K562 (cell line): ENCODE results near the gene NUTM1. TPM values are rescaled to one million over a fixed set of nuclear protein-coding genes. Genes with fewer than 3 reads are reported as not detected.

Experiments
- ATAC-seq: fragments of 200-7000 bp; cut with Tn5 transposase; 3 replicates; pipeline ENCODE4 v1.9.1; 2020; ENCODE audit warnings: moderate library complexity
- BruUV-seq: library from RNA; stranded (reverse); fragments of 400-500 nt; replicated peaks from 2 replicates; lab custom pipeline; 2021; lab: Mats Ljungman, UMichigan
- CTCF ChIA-PET: fragments of 300-600 bp; formaldehyde crosslinking; extraction: SDS; loops from one replicate; lab custom pipeline; 2021; ENCODE audit warnings: low intra/inter-chr PET ratio; lab: Yijun Ruan, JAX
- POLR2A ChIA-PET: fragments of 300-600, 350-650 bp; sonication (Branson Sonifier 250); formaldehyde crosslinking; extraction: SDS; loops from one replicate; lab custom pipeline; 2021; ENCODE audit warnings: antibody characterized with exemption, inconsistent platforms; lab: Yijun Ruan, JAX
- DNase-seq, 4 experiments: peaks; one replicate each; pipeline versions ENCODE4 v3.0.0 to v3.0.0-alpha.2; 2011 to 2018; ENCODE audit warnings: low spot score in 3 of 4, mixed read lengths in 3 of 4; ENCODE audit errors: extremely low read depth in 1 of 4
- FAIRE-seq: peaks from 2 replicates; lab custom pipeline; 2011; peaks lifted over from hg19 to GRCh38; lab: Jason Lieb, UNC
- H2AFZ ChIP-seq: 2 replicates; pipeline ENCODE4 v1.6.0; 2011; ENCODE audit warnings: low read depth, low read length, control low read depth, inconsistent platforms
- H3K27ac ChIP-seq: fragments of 200-600 bp; 3 replicates; pipeline ENCODE4 v1.8.0; 2011; ENCODE audit warnings: low read depth, mild to moderate bottlenecking, control low read depth, inconsistent platforms, low read length, moderate library complexity, mixed read lengths; ENCODE audit errors: extremely low read depth
- H3K27me3 ChIP-seq, 2 experiments: fragments of 300-600 bp in 1 of 2; 2 replicates in 1 of 2; 3 replicates in 1 of 2; pipeline versions ENCODE4 v1.6.0 to v1.8.0; 2011; ENCODE audit warnings: inconsistent platforms in 2 of 2, low read length in 2 of 2, mild to moderate bottlenecking in 1 of 2, mixed read lengths in 1 of 2, moderate library complexity in 1 of 2; ENCODE audit not compliant: control insufficient read depth in 2 of 2, insufficient read depth in 2 of 2
- H3K36me3 ChIP-seq: fragments of 300-600 bp; 3 replicates; pipeline ENCODE4 v1.8.0; 2011; ENCODE audit warnings: mild to moderate bottlenecking, low read length, inconsistent platforms; ENCODE audit not compliant: control insufficient read depth, insufficient read depth
- H3K4me1 ChIP-seq, 2 experiments: fragments of 200-600 bp in 1 of 2; replicated peaks in 1 of 2; 2 replicates in 1 of 2; 3 replicates in 1 of 2; pipeline versions ENCODE4 v1.5.1 to v1.8.0; 2011; ENCODE audit warnings: inconsistent platforms in 2 of 2, low read length in 2 of 2, mild to moderate bottlenecking in 1 of 2, mixed read lengths in 1 of 2, moderate library complexity in 1 of 2; ENCODE audit not compliant: control insufficient read depth in 2 of 2, insufficient read depth in 2 of 2
- H3K4me2 ChIP-seq: 2 replicates; pipeline ENCODE4 v1.6.1; 2011; ENCODE audit warnings: low read length, control low read depth, inconsistent platforms, mixed read lengths; ENCODE audit not compliant: insufficient read depth
- H3K4me3 ChIP-seq: fragments of 200-600 bp; sonication (generic), shearing (Covaris generic); 2 replicates; pipeline ENCODE4 v1.5.1; 2016; ENCODE audit warnings: control low read depth, inconsistent platforms
- H3K79me2 ChIP-seq: fragments of 200-600 bp; 3 replicates; pipeline ENCODE4 v1.8.0; 2011; ENCODE audit warnings: low read length, inconsistent platforms; ENCODE audit not compliant: control insufficient read depth, insufficient read depth
- H3K9ac ChIP-seq, 2 experiments: 2 replicates each; pipeline versions ENCODE4 v1.6.0 to v1.6.1; 2011; ENCODE audit warnings: low read depth in 2 of 2, low read length in 2 of 2, control low read depth in 1 of 2, inconsistent platforms in 1 of 2, mild to moderate bottlenecking in 1 of 2, mixed read lengths in 1 of 2; ENCODE audit not compliant: insufficient read depth in 1 of 2
- H3K9me1 ChIP-seq: one replicate; pipeline ENCODE4 v1.6.0; 2011; ENCODE audit warnings: inconsistent platforms, mild to moderate bottlenecking, low read length, moderate library complexity; ENCODE audit not compliant: control insufficient read depth, insufficient read depth
- H3K9me3 ChIP-seq: replicated peaks from 2 replicates; pipeline ENCODE4 v1.5.1; 2011; ENCODE audit warnings: low read depth, low read length, inconsistent platforms; ENCODE audit not compliant: control insufficient read depth, insufficient read depth
- H4K20me1 ChIP-seq: replicated peaks from 2 replicates; pipeline ENCODE4 v1.6.1; 2011; ENCODE audit warnings: low read length, inconsistent platforms, mixed read lengths; ENCODE audit not compliant: control insufficient read depth, insufficient read depth
- CBFA2T3 ChIP-seq: fragments of 450-650 bp; IDR thresholded peaks from 2 replicates; pipeline ENCODE4 v1.6.1; 2017
- CHD1 ChIP-seq: fragments of 200-600 bp; sonication (generic); IDR thresholded peaks from one replicate; pipeline ENCODE4 v1.6.1; 2012; ENCODE audit warnings: mild to moderate bottlenecking, moderate library complexity, low read length, inconsistent platforms
- GTF2B ChIP-seq: IDR thresholded peaks from 2 replicates; pipeline ENCODE4 v1.6.1; 2011; ENCODE audit not compliant: insufficient read length; ENCODE audit errors: extremely low read depth
- HES1 ChIP-seq: fragments of 450-650 bp; IDR thresholded peaks from 2 replicates; pipeline ENCODE4 v1.6.1; 2016; ENCODE audit warnings: low read depth, mild to moderate bottlenecking, moderate library complexity
- HMBOX1 ChIP-seq: sonication (generic); IDR thresholded peaks from 2 replicates; pipeline ENCODE4 v1.6.1; 2016
- KDM1A ChIP-seq, 2 experiments: fragments of 450-650 bp; IDR thresholded peaks; 2 replicates each; pipeline ENCODE4 v1.6.1; 2016; ENCODE audit warnings: mild to moderate bottlenecking in 2 of 2
- LARP7 ChIP-seq: fragments of 450-650 bp; IDR thresholded peaks from 2 replicates; pipeline ENCODE4 v1.6.1; 2016
- NCOA1 ChIP-seq: fragments of 450-650 bp; IDR thresholded peaks from 2 replicates; pipeline ENCODE4 v1.6.1; 2016; ENCODE audit warnings: low read depth
- PURB ChIP-seq: sonication (generic); formaldehyde crosslinking; IDR thresholded peaks from 2 replicates; pipeline ENCODE4 v1.9.0; 2021; ENCODE audit warnings: low read depth, mild to moderate bottlenecking, missing genetic modification reagents
- RCOR1 ChIP-seq, 2 experiments: IDR thresholded peaks; 2 replicates each; pipeline ENCODE4 v1.6.1; 2012; ENCODE audit warnings: low read depth in 2 of 2, low read length in 2 of 2, borderline replicate concordance in 1 of 2, improper control_type of control experiment in 1 of 2
- RUNX1 ChIP-seq: sonication (generic); IDR thresholded peaks from 2 replicates; pipeline ENCODE4 v1.6.1; 2016; ENCODE audit warnings: antibody characterized with exemption, low read depth
- TEAD4 ChIP-seq, 2 experiments: sonication (generic) in 1 of 2; formaldehyde crosslinking in 1 of 2; IDR thresholded peaks; 2 replicates each; pipeline versions ENCODE4 v1.6.1 to v1.8.0; 2012 to 2022; ENCODE audit warnings: borderline replicate concordance in 1 of 2, inconsistent platforms in 1 of 2, low read length in 1 of 2, mild to moderate bottlenecking in 1 of 2, missing genetic modification reagents in 1 of 2
- whole genome bisulfite sequencing: fragments of 100-300 bp; shearing (Covaris generic); methylation state at CpG from one replicate; pipeline ENCODE4 v1.1.6; 2016; ENCODE audit warnings: low coverage, mixed read lengths; ENCODE audit not compliant: insufficient coverage; ENCODE audit errors: missing lambda C conversion rate; 5-methylcytosine and 5-hydroxymethylcytosine counted together
- in situ Hi-C: fragments of 300-500 bp; cut with MboI; formaldehyde crosslinking; loops from 4 replicates; pipeline ENCODE4 v1.15.0; 2018; ENCODE audit warnings: inconsistent platforms, mixed read lengths
- intact Hi-C: fragments of 100-400 bp; cut with micrococcal nuclease; formaldehyde crosslinking; loops from 2 replicates; pipeline ENCODE4 v1.14.2; 2022
- polyA plus RNA-seq, 8 experiments: library from polyadenylated mRNA; depleted of rRNA in 4 of 8; stranded (reverse) in 5 of 8; unstranded in 3 of 8; fragments of >200 nt; fragmentation: Nextera tagmentation in 2 of 8; fragmentation: Illumina TruSeq in 1 of 8; extraction: Ambion mirVana in 2 of 8; extraction: Trizol in 1 of 8; gene quantifications; 2 replicates each; pipeline versions ENCODE4 v1.2.1 to v1.2.3, GENCODE V29; 2011 to 2014; ENCODE audit warnings: inconsistent platforms in 1 of 8, missing spikeins in 1 of 8
- total RNA-seq, 7 experiments: library from RNA; depleted of rRNA in 6 of 7; stranded (reverse); fragments of >200 nt in 6 of 7; fragmentation: Illumina TruSeq in 2 of 7; extraction: Trizol in 2 of 7; gene quantifications; 2 replicates each; pipeline versions ENCODE4 v1.2.1 to v1.2.3, GENCODE V29; 2011 to 2021; ENCODE audit warnings: low replicate concordance in 1 of 7

NUTM1 gene
- total and polyA plus RNA-seq, 9 of the 15 experiments (the other 6 are each of a cell fraction or from before 2014, with no cell fraction given) = 0.01 to 0.05 (median 0.04) TPM; not detected in 4

DNA sequence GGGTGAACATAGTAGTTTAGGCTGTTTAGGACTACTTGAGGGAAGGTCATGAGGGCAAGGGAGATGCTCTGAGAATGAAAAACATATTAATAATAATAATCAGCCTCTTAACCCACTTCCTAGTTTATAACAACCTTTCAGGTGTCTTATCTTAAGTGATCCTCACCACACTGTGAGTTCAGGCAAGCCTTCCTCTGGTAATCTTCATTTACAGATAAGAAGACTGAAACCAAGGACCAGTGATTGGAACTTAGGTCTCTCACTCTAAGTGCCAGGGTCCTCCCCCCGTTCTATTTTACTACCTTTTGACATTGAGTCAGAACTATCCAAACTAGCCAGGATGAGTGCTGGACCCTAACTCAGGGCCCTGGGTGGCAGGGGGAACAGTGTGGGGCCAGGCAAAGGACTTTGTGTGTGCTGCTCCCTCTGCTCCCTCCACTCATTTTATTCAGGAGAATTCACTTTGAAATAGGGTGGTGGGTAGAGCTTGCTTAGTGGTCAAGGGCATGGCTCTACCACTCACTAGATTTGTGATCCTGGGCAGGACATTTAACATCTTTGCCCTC lies 5.7 kb downstream of the NUTM1 start:
- no peaks in the 10 kb centered on the region for H3K9me3 ChIP-seq
- ChIA-PET POLR2A (interaction anchor here (1.0 kb wide), 1 partner anchor 11 kb away, joined by 3 read pairs; the partner anchor contains the start of gene SLC12A6), CTCF (no interaction called here)
- no peaks in the 10 kb centered on the region; a peak in 1 of 5 replicates for H3K4me1 ChIP-seq
- no TSS peak for BruUV-seq
- 0% methylated on average over 1 of the region's 1 CpG for WGBS
- in situ Hi-C loops (no loop called here), intact Hi-C loops (no loop called here)
- no peaks in the 10 kb centered on the region for H3K36me3 ChIP-seq
- H3K9ac ChIP-seq = no peak overlapping the region
- DNase-seq (no peak), FAIRE-seq (no peak), ATAC-seq (no peak)
- no peak overlapping the region for H3K4me3 ChIP-seq
- H3K27ac ChIP-seq = no peak overlapping the region
- 0 out of 2 replicates have a peak, but pooled peaks have one; percentile 19 for TF ChIP-seq TEAD4 (IDR thresholded peaks at IDR 0.05; ENCODE audit: low read length)
- TF ChIP-seq TEAD4 (CRISPR knock-in tag; IDR thresholded peaks at IDR 0.05; ENCODE audit: borderline replicate concordance) = no peak
- no peak for TF ChIP-seq LARP7
- TF ChIP-seq CHD1 = no peak
- TF ChIP-seq RCOR1 (IDR thresholded peaks at IDR 0.05; ENCODE audit: borderline replicate concordance in 1 of 2, low read depth in 2 of 2, low read length in 2 of 2) = peak in 1 of 2 experiments; percentile 71; a peak in 2 of 4 replicates
- TF ChIP-seq CBFA2T3 = peak; percentile 48; the same call in 1 of the 2 replicates
- TF ChIP-seq HMBOX1 = peak; percentile 19; the same call in 1 of the 2 replicates
- TF ChIP-seq HES1 = peak; percentile 24; the same call in 1 of the 2 replicates
- no peak for TF ChIP-seq NCOA1
- TF ChIP-seq PURB (CRISPR knock-in tag) = no peak
- no peak for TF ChIP-seq GTF2B
- no peak for TF ChIP-seq RUNX1
- TF ChIP-seq KDM1A (IDR thresholded peaks at IDR 0.05) = peak; percentile 30 to 60; a peak in 3 of 4 replicates
- H3K4me2 ChIP-seq = no peak overlapping the region
- no peaks in the 10 kb centered on the region for H4K20me1 ChIP-seq
- no peaks in the 10 kb centered on the region for H3K9me1 ChIP-seq
- H3K79me2 ChIP-seq = no peaks in the 10 kb centered on the region
- H3K27me3 ChIP-seq = peaks cover 12 to 18% of the 10 kb centered on the region in 2 experiments
- no peak overlapping the region for H2AFZ ChIP-seq
